Measurements from ENCODE around the gene PPME1. TPM values are rescaled to one million over a fixed set of nuclear protein-coding genes. Genes with fewer than 3 reads are reported as not detected.

Gene PPME1
- total RNA-seq, 1 donor from 2014 or later: 53.4 TPM

- Mint-ChIP-seq H3K36me3 (ENCODE audit: low read depth) (no peaks in the 10 kb centered on the region), H3K27me3 (ENCODE audit: low read depth) (no peaks in the 10 kb centered on the region), H3K4me1 (peaks cover 6% of the 10 kb centered on the region), H3K4me3 (no peak overlapping the region), H3K27ac (ENCODE audit: unreplicated experiment) (no peak overlapping the region), H3K9me3 (no peaks in the 10 kb centered on the region)
- TF ChIP-seq CTCF (conservative IDR thresholded peaks at IDR 0.05): no peak
- DNase-seq (ENCODE audit: low read depth, low spot score): no peak
Measured at GRCh38 chr11:74175920-74176319, 4.8 kb downstream of the PPME1 start.

DNA sequence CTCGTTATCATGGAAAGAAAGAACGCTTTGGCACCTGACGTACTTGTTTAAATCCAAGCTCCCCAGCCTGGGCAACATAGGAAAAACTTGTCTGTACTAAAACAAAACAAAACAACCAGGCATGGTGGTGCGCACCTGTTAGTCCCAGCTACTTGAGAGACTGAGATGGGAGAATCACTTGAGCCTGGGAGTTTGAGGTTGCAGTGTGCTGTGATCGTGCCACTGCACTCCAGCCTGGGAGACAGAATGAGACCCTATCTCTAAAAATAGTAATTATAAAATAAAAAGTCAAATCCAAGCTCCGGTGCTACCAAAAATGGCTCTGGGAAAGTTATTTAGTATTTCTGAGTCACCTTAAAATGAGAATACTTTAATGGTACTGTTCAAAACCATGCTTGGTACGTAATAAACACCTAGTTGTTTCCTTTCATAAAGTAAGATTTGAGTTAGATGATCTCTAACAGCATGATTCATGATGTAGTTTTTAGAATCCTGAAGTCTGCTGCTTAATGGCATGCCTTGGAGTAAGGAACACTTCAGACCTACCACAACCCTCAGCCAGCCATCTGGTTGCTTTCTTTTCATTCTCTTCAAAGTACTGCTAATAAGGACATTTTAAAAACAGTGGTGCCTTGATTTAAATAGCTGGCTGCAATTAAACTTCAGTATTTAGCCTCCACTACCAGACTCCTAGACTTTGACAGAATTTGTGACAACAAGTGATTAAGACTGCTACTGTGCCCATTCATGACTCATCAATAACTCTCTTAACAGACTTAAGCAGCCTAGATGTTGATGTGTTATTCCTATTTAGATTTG lies 8.4 kb downstream of the PPME1 start:
- H3K4me1 Mint-ChIP-seq: peaks cover 2% of the 10 kb centered on the region
- no peak for TF ChIP-seq CTCF (conservative IDR thresholded peaks at IDR 0.05)

GRCh38 chr11:74182635-74183034 lies 11.5 kb downstream of the PPME1 start:
- no peak overlapping the region for H3K4me3 Mint-ChIP-seq
- H3K27ac Mint-ChIP-seq (ENCODE audit: unreplicated experiment): no peak overlapping the region
- H3K9me3 Mint-ChIP-seq: no peaks in the 10 kb centered on the region
- H3K4me1 Mint-ChIP-seq: no peaks in the 10 kb centered on the region
- no peak for TF ChIP-seq CTCF (conservative IDR thresholded peaks at IDR 0.05)
- H3K27me3 Mint-ChIP-seq (ENCODE audit: low read depth): no peaks in the 10 kb centered on the region
- no peak for DNase-seq (ENCODE audit: low read depth, low spot score)
- H3K36me3 Mint-ChIP-seq (ENCODE audit: low read depth): no peaks in the 10 kb centered on the region

More for the DNA sequence above, 8.4 kb downstream of the PPME1 start:
- Mint-ChIP-seq H3K27ac (ENCODE audit: unreplicated experiment) (no peak overlapping the region), H3K9me3 (no peaks in the 10 kb centered on the region), H3K36me3 (ENCODE audit: low read depth) (no peaks in the 10 kb centered on the region), H3K27me3 (ENCODE audit: low read depth) (no peaks in the 10 kb centered on the region), H3K4me3 (no peak overlapping the region)
- DNase-seq (ENCODE audit: low read depth, low spot score): no peak

DNA sequence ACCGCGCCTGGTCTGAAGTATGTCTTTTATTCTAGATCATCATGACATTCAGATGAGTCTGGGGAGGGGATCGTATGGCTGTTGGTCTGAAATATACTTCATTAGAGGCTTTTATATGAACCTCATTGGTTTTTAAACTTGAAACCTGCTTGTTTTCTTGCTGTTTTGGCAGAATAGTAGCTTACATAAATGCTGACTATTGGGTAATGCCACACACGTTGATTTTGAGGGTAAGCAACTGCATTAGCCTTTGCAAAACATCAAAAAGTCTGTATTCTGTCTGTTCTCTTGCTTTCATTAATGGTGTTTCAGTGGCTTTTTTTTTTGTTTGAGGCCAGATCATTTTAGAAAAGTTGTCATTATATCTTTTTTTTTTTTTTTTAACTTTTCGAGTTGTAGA lies 14.2 kb downstream of the PPME1 start:
- Mint-ChIP-seq H3K36me3 (ENCODE audit: low read depth) (peaks cover 4% of the 10 kb centered on the region), H3K9me3 (no peaks in the 10 kb centered on the region), H3K4me1 (no peaks in the 10 kb centered on the region), H3K4me3 (no peak overlapping the region), H3K27ac (ENCODE audit: unreplicated experiment) (no peak overlapping the region), H3K27me3 (ENCODE audit: low read depth) (no peaks in the 10 kb centered on the region)
- no peak for TF ChIP-seq CTCF (conservative IDR thresholded peaks at IDR 0.05)
- DNase-seq (ENCODE audit: low read depth, low spot score): no peak

GRCh38 chr11:74185695-74186094 lies 14.6 kb downstream of the PPME1 start:
- H3K36me3 Mint-ChIP-seq (ENCODE audit: low read depth): peaks cover 8% of the 10 kb centered on the region
- no peak for DNase-seq (ENCODE audit: low read depth, low spot score)
- no peaks in the 10 kb centered on the region for H3K9me3 Mint-ChIP-seq
- H3K4me1 Mint-ChIP-seq: no peaks in the 10 kb centered on the region
- no peak for TF ChIP-seq CTCF (conservative IDR thresholded peaks at IDR 0.05)
- H3K4me3 Mint-ChIP-seq: no peak overlapping the region
- no peaks in the 10 kb centered on the region for H3K27me3 Mint-ChIP-seq (ENCODE audit: low read depth)
- H3K27ac Mint-ChIP-seq (ENCODE audit: unreplicated experiment): no peak overlapping the region

Measured in neural crest cell (in vitro differentiated cells).